GM12865 (cell line): ENCODE data around the gene RPL35.

ENCODE experiments used
- DNase-seq: peaks from one replicate; pipeline ENCODE4 v3.0.0; 2010; ENCODE audit warnings: low read depth
- H3K4me3 ChIP-seq: 2 replicates; pipeline ENCODE4 v1.5.1; 2011; ENCODE audit warnings: mild to moderate bottlenecking, low read depth, low read length, control low read depth
- TF ChIP-seq, protein P1 (sequence below): IDR thresholded peaks from 2 replicates; pipeline ENCODE4 v1.5.1; 2011; ENCODE audit warnings: low read length, control low read depth, low read depth, inconsistent platforms; ENCODE audit not compliant: insufficient read depth; ENCODE audit errors: missing control alignments

The RPL35 gene

DNA sequence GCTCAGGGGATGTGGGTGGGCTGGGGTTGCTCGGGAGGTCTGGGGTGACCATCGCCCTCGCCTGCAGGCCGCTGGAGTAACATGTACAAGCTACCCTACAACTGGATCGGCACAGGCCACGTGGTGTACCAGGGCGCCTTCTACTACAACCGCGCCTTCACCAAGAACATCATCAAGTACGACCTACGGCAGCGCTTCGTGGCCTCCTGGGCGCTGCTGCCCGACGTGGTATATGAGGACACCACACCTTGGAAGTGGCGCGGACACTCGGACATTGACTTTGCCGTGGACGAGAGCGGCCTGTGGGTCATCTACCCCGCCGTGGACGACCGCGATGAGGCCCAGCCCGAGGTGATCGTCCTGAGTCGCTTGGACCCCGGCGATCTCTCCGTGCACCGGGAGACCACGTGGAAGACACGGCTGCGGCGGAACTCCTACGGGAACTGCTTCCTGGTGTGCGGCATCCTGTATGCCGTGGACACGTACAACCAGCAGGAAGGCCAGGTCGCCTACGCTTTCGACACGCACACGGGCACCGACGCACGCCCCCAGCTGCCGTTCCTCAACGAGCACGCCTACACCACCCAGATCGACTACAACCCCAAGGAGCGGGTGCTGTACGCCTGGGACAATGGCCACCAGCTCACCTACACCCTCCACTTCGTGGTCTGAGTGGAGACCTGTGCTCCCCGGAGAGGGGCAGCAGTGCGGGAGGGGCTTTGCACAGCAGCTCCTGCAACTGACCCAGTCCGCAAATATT is 51.8 kb downstream of the RPL35 start:
- TF ChIP-seq, protein P1, sequence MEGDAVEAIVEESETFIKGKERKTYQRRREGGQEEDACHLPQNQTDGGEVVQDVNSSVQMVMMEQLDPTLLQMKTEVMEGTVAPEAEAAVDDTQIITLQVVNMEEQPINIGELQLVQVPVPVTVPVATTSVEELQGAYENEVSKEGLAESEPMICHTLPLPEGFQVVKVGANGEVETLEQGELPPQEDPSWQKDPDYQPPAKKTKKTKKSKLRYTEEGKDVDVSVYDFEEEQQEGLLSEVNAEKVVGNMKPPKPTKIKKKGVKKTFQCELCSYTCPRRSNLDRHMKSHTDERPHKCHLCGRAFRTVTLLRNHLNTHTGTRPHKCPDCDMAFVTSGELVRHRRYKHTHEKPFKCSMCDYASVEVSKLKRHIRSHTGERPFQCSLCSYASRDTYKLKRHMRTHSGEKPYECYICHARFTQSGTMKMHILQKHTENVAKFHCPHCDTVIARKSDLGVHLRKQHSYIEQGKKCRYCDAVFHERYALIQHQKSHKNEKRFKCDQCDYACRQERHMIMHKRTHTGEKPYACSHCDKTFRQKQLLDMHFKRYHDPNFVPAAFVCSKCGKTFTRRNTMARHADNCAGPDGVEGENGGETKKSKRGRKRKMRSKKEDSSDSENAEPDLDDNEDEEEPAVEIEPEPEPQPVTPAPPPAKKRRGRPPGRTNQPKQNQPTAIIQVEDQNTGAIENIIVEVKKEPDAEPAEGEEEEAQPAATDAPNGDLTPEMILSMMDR: no peak
- no peak overlapping the region for H3K4me3 ChIP-seq
- DNase-seq: no peak

DNA sequence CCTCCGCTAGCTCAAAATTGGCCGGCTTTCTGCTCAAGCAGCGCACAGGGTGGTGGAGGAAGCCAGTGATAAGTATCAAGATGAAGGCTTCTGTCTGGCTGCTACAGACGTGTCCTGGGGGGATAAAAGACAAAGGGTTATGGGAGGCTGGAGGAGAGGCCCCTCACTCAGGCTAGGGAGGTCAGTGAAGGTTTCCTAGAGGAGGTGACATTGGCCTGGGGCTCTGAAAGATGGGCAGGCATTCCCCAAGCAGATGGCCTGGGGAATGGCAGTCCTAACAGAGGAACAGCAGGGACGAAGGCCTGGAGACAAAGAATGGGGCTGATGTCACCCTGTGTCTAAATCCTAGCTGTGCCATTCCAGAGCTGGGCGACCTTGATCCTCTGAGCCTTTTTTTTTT is 52.5 kb downstream of the RPL35 start:
- TF ChIP-seq, protein P1: no peak
- no peak for DNase-seq
- no peak overlapping the region for H3K4me3 ChIP-seq

DNA sequence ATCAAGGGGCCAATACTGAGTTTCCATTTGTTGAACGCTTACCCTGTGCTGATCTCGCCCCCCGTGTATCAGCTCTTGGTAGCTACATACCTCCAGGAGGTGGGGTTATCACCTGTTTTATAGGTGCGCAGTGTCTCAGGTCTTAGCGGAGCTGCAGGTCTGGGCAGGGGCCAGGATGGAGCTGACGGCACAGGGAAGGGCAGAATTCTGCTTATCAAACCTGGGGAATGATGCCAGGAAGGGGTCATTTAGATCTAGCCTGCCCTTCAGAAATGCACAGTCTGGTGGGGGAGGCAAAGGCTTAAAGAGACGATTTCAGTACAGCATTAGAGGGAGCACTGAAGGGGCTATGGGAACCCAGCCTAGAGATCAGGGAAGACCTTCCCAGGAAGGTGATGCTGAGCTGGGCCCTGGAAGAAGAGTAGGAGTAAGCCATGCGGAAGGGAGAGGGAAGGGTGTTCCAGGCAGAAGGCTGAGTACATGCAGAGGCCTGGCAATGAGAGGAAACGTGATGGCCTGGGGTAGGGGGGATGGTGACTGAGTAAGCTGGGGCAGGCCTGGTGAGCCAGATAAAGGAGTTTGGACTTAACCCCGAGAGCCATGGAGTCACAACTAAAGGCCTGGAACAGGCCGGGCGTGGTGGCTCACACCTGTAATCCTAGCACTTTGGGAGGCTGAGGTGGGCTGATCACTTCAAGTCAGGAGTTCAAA is 53.4 kb downstream of the RPL35 start:
- no peak overlapping the region for H3K4me3 ChIP-seq
- TF ChIP-seq, protein P1: no peak
- DNase-seq: no peak
